AG04449 (cell line): ENCODE results near the gene PAX5.
A peak's percentile ranks its signal among the peaks of the same experiment; 100 is the strongest.

Source experiments
- CTCF ChIA-PET: fragments of 350-600 bp; formaldehyde crosslinking; extraction: SDS; loops from one replicate; lab custom pipeline; 2021; ENCODE audit warnings: antibody characterized with exemption; lab: Yijun Ruan, JAX
- POLR2A ChIA-PET: fragments of 400-600, 350-600 bp; formaldehyde crosslinking; extraction: SDS; loops from one replicate; lab custom pipeline; 2020; ENCODE audit warnings: antibody characterized with exemption, inconsistent platforms; lab: Yijun Ruan, JAX
- DNase-seq: peaks from one replicate; pipeline ENCODE4 v3.0.0-alpha.2; 2010; ENCODE audit warnings: low read depth, low spot score
- H3K4me3 ChIP-seq: 2 replicates; pipeline ENCODE4 v1.5.1; 2011; ENCODE audit warnings: low read depth, mild to moderate bottlenecking, control low read depth, low read length
- TF ChIP-seq, protein P1 (sequence below): IDR thresholded peaks from one replicate; pipeline ENCODE4 v1.5.1; 2011; ENCODE audit warnings: mild to moderate bottlenecking, moderate library complexity, low read length, control low read depth, inconsistent platforms; ENCODE audit not compliant: insufficient read depth; ENCODE audit errors: missing control alignments

PAX5 gene

DNA sequence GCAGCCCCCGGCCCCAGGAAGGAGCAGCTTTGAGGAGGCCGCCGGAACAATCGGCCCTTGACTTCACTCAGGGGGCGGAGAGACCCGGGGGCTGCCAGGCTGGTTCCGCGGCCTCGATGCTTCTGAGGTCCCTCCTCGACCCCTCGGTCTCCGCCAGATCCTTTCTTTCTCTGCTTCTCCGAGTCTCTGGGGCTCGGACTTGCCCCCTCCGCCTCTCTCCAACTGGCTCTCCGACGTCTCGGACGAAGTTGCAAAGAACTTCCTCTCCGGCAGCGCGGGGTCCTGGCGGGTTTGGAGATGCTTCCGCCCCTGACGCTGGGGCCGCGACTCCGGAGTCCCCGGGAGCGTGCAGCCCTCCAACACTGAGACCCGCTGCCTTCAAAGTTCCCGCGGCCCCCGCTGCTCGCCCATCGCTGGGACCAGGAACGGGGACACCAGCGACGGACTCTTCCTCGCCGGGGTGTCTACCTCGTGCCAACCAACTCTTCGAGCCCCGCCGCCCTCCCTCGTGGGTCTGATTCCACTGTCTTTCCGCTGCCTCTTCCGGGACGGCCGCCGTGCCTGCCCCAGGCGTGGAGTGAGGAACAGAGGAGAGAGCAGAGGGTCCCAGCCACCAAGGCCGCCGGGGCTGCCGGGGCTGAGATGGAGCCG is 7.0 kb downstream of the PAX5 start:
- TF ChIP-seq, protein P1, sequence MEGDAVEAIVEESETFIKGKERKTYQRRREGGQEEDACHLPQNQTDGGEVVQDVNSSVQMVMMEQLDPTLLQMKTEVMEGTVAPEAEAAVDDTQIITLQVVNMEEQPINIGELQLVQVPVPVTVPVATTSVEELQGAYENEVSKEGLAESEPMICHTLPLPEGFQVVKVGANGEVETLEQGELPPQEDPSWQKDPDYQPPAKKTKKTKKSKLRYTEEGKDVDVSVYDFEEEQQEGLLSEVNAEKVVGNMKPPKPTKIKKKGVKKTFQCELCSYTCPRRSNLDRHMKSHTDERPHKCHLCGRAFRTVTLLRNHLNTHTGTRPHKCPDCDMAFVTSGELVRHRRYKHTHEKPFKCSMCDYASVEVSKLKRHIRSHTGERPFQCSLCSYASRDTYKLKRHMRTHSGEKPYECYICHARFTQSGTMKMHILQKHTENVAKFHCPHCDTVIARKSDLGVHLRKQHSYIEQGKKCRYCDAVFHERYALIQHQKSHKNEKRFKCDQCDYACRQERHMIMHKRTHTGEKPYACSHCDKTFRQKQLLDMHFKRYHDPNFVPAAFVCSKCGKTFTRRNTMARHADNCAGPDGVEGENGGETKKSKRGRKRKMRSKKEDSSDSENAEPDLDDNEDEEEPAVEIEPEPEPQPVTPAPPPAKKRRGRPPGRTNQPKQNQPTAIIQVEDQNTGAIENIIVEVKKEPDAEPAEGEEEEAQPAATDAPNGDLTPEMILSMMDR = no peak
- H3K4me3 ChIP-seq = no peak overlapping the region; the same call in 1 of the 2 replicates
- DNase-seq = no peak
- CTCF ChIA-PET = no interaction called here
- POLR2A ChIA-PET = no interaction called here

DNA sequence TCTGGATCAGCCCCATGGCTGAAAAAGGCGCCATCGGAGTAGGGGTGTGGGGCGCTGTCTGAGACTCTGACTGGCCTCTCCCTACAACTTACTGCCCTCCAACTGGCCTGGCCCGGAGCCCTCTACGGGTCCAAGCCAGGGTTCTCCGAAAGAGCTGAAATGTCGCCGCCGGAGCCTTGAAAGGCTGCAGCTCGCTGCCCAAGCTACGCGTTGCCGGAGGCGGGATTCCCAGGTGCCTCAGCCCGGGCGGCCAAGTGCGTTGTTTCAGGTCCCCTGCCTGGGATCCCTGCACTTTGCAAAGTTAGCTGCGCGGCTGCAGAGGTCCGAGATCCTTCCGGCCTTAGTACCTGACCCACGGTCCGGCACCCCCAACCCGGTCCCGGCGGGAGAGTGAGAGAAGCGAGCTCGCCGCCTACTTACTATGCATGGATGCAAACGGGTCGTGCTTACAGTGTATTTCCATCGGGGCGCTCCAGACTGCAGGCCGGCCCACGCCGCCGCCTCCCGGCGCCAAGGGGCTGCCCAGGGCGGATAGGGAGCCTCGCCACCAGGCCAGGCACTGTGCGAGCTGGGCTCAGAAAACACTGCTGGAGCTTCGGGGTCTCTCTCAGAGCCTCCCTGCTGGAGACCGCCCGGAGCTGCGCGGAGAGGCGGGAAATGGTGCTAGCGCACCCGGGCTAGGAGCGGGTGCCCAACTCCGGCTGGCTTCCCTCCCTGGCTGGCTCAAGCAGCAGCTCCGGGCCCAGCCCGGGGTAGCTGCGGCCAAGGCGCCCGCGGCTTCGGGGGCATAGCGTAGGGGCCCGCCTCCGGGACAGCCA is 7.7 kb downstream of the PAX5 start:
- ChIA-PET CTCF (no interaction called here), POLR2A (no interaction called here)
- TF ChIP-seq, protein P1 = no peak
- DNase-seq = no peak
- no peak overlapping the region for H3K4me3 ChIP-seq

DNA sequence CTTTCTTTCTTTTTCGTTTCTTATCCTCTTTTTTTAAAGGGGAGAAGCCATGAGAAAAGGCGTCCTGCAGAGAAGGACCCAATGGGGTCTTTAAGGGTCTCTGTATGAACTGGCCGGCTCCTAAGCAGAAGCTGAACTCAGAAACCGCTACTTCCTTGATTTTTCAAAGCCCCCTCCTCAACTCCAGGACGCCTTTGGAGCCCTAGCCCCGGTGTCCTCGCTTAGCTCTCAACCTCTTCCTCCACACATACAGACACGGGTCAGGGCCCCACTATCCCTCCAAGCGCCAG is 8.3 kb downstream of the PAX5 start:
- H3K4me3 ChIP-seq = peak overlapping the region; percentile 23; the same call in 1 of the 2 replicates
- TF ChIP-seq, protein P1 = no peak

DNA sequence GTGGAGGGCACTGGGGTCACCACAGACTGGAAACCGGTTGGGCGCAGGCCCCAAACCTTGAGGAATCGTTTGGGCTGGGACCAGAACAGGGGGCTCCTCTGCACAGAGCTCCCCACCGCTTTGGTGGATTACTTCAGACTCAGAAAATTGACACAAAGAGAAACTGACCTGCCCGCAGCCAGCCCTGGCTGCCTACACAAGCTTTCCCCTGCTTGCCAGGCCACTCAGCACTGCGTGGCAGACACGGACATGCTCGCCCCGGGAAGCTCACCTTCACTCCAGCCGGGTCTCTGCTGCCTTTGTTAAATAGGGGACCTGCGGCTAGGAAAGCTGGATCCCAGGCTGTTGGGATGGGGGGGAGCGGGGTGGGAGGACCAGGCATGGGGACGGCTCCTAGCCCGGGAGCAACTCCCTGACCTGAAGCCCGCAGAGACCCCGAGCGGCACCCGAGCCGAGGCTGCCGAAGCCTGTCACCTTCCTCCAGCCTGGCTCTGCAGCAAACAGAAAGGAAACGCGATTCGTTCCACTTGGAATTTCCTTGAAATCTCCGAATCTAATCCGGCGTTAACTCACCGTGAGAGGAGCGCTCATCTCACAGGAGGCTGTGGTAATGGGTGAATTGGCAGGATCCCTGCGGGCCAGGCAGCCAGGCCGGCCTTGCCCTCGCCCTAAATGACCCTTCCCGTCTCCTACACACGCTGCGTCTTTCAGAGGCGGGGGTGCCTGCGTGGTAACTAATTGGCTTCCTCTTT is 8.8 kb downstream of the PAX5 start:
- DNase-seq = no peak
- POLR2A ChIA-PET = no interaction called here
- H3K4me3 ChIP-seq = peak overlapping the region; percentile 23
- TF ChIP-seq, protein P1 = no peak
- CTCF ChIA-PET = interaction anchor here (0.7 kb wide), 1 partner anchor 386 kb away, joined by 3 read pairs; no protein-coding TSS in a partner anchor

More for the DNA sequence above, 8.3 kb downstream of the PAX5 start:
- no peak for DNase-seq
- CTCF ChIA-PET = no interaction called here
- POLR2A ChIA-PET = no interaction called here

DNA sequence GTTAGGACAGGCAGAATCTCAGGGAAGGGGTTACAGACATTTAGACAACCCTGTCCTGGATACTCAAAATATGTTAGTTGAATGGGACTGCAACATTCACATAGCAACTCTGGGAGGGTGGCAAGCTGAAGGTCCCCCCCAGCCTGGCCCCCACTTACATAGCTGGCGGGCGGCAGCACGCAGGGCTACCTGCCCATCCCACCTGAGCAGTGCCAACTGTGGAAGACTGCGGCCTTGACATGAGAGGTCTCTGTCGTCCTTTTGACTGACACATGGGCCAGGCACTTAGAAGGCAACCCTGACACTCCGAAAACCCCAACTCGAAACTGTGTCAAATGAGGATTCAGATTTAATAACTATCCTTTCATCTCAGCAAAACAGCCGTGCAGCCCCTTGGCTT is 16.5 kb downstream of the PAX5 start:
- ChIA-PET POLR2A (no interaction called here), CTCF (no interaction called here)
- no peak overlapping the region for H3K4me3 ChIP-seq
- DNase-seq = no peak
- TF ChIP-seq, protein P1 = no peak

DNA sequence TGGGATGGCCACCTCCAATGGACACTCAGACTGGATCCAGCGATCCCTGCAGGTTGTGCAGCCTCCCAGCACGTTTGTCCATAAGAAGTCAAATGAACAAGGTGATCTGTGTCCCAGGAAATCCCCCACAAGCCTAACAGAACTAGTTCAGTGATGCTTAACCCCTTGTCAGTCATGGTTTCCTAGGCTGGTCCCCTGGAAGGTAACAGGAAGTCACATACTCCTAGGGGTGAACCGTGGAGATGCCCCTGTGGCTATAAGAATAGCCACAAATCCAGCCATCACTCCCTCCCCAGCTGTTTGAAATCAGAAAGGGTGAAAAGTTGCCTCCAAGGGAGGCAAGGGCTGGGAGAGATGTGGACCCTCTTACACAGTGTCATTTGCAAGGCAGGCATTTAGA is 22.5 kb downstream of the PAX5 start:
- no peak for DNase-seq
- H3K4me3 ChIP-seq = no peak overlapping the region
- TF ChIP-seq, protein P1 = no peak
- ChIA-PET CTCF (no interaction called here), POLR2A (no interaction called here)
